GM10248 (cell line): ENCODE results near the gene MT1B.
A peak's percentile ranks its signal among the peaks of the same experiment; 100 is the strongest.

ENCODE experiments used
- CTCF ChIA-PET: fragments of 300-600 bp; sonication (Branson Sonifier 250); formaldehyde crosslinking; extraction: SDS; loops from one replicate; lab custom pipeline; 2021; ENCODE audit warnings: antibody characterized with exemption; lab: Yijun Ruan, JAX
- POLR2A ChIA-PET: fragments of 350-650 bp; sonication (Branson Sonifier 250); formaldehyde crosslinking; extraction: SDS; loops from one replicate; lab custom pipeline; 2020; ENCODE audit warnings: antibody characterized with exemption; lab: Yijun Ruan, JAX
- DNase-seq: peaks from one replicate; pipeline ENCODE4 v3.0.0; 2012; ENCODE audit errors: extremely low spot score
- CTCF ChIP-seq: IDR thresholded peaks from 2 replicates; pipeline ENCODE4 v1.5.1; 2012; ENCODE audit warnings: mild to moderate bottlenecking, low read depth; ENCODE audit errors: extremely low read depth, missing control alignments, control extremely low read depth

Gene MT1B

GRCh38 chr16:56607109-56607618, 44.5 kb upstream of the MT1B start:
- POLR2A ChIA-PET = no interaction called here
- no peak for TF ChIP-seq CTCF
- no peak for DNase-seq
- CTCF ChIA-PET = interaction anchor here (1.0 to 1.1 kb wide), 2 partner anchors 30 to 95 kb away, joined by 3 read pairs; no protein-coding TSS in a partner anchor

- TF ChIP-seq CTCF = no peak
- CTCF ChIA-PET = interaction anchor here (1.0 to 1.1 kb wide), 2 partner anchors 31 to 94 kb away, joined by 3 read pairs; no protein-coding TSS in a partner anchor
- POLR2A ChIA-PET = interaction anchor here (1.4 kb wide), 1 partner anchor 75 kb away, joined by 5 read pairs; no protein-coding TSS in a partner anchor
- DNase-seq = no peak
Measured at GRCh38 chr16:56607675-56608042, 44.0 kb upstream of the MT1B start.

- TF ChIP-seq CTCF = no peak
- POLR2A ChIA-PET = interaction anchor here (1.4 kb wide), 1 partner anchor 75 kb away, joined by 5 read pairs; no protein-coding TSS in a partner anchor
- peak; percentile 94 for DNase-seq
- CTCF ChIA-PET = interaction anchor here (0.7 to 2.5 kb wide), 4 partner anchors 12 to 94 kb away, joined by 3 to 7 read pairs (median 4); no protein-coding TSS in a partner anchor
Measured at GRCh38 chr16:56608043-56608875, 43.4 kb upstream of the MT1B start, which contains the start of gene MT2A. MT2A (plus strand) TSS chr16:56608584; CDS start chr16:56608656, 72 bp downstream.

DNA sequence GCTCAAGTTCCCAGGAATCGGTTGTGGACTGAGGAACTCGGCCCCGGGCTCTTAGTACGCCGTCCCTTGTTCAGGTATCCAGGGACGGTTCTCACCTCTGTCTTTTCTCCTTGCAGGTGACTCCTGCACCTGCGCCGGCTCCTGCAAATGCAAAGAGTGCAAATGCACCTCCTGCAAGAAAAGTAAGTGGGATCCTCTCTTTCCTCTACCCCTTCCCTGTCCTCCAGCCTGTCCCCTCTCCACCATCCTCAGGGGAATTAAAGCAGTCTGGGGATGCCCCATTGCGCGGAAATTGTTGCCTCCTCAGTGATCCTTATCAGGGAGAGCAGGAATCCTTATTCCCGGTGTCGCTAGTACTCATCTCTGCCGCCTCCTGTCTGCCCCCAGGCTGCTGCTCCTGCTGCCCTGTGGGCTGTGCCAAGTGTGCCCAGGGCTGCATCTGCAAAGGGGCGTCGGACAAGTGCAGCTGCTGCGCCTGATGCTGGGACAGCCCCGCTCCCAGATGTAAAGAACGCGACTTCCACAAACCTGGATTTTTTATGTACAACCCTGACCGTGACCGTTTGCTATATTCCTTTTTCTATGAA, 42.7 kb upstream of the MT1B start:
- POLR2A ChIA-PET = interaction anchor here (1.4 kb wide), 1 partner anchor 74 kb away, joined by 5 read pairs; no protein-coding TSS in a partner anchor
- CTCF ChIA-PET = interaction anchor here (0.7 to 3.5 kb wide), 6 partner anchors 8 to 93 kb away, joined by 3 to 15 read pairs (median 4); no protein-coding TSS in a partner anchor
- TF ChIP-seq CTCF = no peak
- no peak for DNase-seq

DNA sequence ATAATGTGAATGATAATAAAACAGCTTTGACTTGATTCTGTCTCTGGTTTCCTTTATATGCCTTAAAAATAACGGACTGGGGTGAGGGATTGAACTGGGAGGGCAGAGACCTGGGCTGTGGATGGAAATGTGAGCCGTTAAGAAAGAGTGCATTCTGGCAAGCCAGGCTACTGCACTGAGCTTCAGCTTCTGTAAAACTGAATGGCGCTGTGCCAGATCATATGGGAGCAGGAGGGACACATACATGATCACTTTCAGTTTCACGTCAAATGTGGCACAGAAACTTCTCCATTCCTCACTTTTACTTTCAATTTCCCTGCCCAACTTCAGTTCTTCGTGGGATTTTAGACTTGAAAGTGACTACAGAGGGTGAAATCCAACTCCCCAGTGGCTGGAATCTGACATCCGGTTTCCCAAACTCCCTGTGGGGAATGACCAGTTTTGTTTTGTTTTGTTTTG, 42.2 kb upstream of the MT1B start:
- DNase-seq = peak; percentile 77
- CTCF ChIA-PET = interaction anchor here (1.0 to 3.5 kb wide), 4 partner anchors 8 to 93 kb away, joined by 3 to 15 read pairs (median 10); no protein-coding TSS in a partner anchor
- POLR2A ChIA-PET = no interaction called here
- TF ChIP-seq CTCF = no peak
